ENCODE measurements around the gene GRM5.

DNA sequence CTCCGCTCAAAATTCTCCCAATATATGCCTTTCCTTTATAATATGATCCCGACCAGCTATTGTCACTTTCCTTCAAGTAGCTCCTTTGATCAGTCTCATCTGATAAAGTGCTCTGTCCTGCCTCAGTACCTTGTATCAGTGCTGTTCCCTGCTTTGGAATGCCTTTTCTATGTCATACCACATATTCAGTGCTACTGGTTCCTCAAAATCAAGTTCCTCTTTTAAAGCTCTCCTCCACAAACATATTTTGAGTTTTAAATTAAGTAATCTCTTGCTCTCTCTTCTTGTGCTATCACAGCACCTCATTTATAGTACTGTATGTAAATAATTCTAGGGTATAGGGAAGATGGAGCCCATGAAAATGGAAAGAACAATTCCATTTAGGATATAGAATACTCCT, 591.1 kb downstream of the GRM5 start:
- TF ChIP-seq, protein P1, sequence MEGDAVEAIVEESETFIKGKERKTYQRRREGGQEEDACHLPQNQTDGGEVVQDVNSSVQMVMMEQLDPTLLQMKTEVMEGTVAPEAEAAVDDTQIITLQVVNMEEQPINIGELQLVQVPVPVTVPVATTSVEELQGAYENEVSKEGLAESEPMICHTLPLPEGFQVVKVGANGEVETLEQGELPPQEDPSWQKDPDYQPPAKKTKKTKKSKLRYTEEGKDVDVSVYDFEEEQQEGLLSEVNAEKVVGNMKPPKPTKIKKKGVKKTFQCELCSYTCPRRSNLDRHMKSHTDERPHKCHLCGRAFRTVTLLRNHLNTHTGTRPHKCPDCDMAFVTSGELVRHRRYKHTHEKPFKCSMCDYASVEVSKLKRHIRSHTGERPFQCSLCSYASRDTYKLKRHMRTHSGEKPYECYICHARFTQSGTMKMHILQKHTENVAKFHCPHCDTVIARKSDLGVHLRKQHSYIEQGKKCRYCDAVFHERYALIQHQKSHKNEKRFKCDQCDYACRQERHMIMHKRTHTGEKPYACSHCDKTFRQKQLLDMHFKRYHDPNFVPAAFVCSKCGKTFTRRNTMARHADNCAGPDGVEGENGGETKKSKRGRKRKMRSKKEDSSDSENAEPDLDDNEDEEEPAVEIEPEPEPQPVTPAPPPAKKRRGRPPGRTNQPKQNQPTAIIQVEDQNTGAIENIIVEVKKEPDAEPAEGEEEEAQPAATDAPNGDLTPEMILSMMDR (conservative IDR thresholded peaks at IDR 0.05 in 1 of 2, IDR thresholded peaks at IDR 0.05 in 1 of 2; ENCODE audit: low read depth in 1 of 2, low read length in 2 of 2) = no peak
- no peak for TF ChIP-seq EZH2 (IDR thresholded peaks at IDR 0.05; ENCODE audit: low read length, missing control alignments)
